IMR-90 (cell line): ENCODE results near the gene IKZF4. TPM values are rescaled to one million over a fixed set of nuclear protein-coding genes. Genes with fewer than 3 reads are reported as not detected.

Experiments used
- ATAC-seq: fragments of 200-7000 bp; cut with Tn5 transposase; 2 replicates; pipeline ENCODE4 v1.9.1; 2020; ENCODE audit warnings: low read depth, mild to moderate bottlenecking, moderate library complexity
- BruUV-seq: library from RNA; stranded (reverse); fragments of 400-500 nt; replicated peaks from 2 replicates; lab custom pipeline; 2021; lab: Mats Ljungman, UMichigan
- CTCF ChIA-PET: fragments of 300-600 bp; formaldehyde crosslinking; extraction: SDS; loops from one replicate; lab custom pipeline; 2021; ENCODE audit warnings: antibody characterized with exemption; lab: Yijun Ruan, JAX
- POLR2A ChIA-PET: fragments of 300-600 bp; sonication (Branson Sonifier 250); formaldehyde crosslinking; loops from one replicate; lab custom pipeline; 2022; ENCODE audit warnings: antibody characterized with exemption; ENCODE audit not compliant: unreplicated experiment; lab: Charles Lee
- DNase-seq: peaks from one replicate; pipeline ENCODE4 v3.0.0; 2013
- H2AFZ ChIP-seq: replicated peaks from 2 replicates; pipeline ENCODE3; 2013; ENCODE audit warnings: low read length, mild to moderate bottlenecking; ENCODE audit not compliant: poor library complexity
- H2AK5ac ChIP-seq: 2 replicates; pipeline ENCODE4 v1.6.1; 2013; ENCODE audit warnings: low read depth, low read length, inconsistent platforms
- H2AK9ac ChIP-seq: replicated peaks from 2 replicates; pipeline ENCODE3; 2013; ENCODE audit warnings: mild to moderate bottlenecking, low read depth, low read length, moderate library complexity; ENCODE audit not compliant: poor library complexity
- H2BK120ac ChIP-seq: 2 replicates; pipeline ENCODE4 v1.6.1; 2013; ENCODE audit warnings: low read depth, low read length, inconsistent platforms
- H2BK15ac ChIP-seq: 3 replicates; pipeline ENCODE4 v1.6.1; 2013; ENCODE audit warnings: low read depth, low read length, inconsistent platforms
- H2BK20ac ChIP-seq: 2 replicates; pipeline ENCODE4 v1.6.1; 2013; ENCODE audit warnings: low read depth, mild to moderate bottlenecking, inconsistent platforms, low read length, moderate library complexity
- H2BK5ac ChIP-seq: 2 replicates; pipeline ENCODE4 v1.6.1; 2013; ENCODE audit warnings: mild to moderate bottlenecking, low read depth, low read length, inconsistent platforms; ENCODE audit not compliant: poor library complexity, severe bottlenecking
- H3K14ac ChIP-seq: replicated peaks from 2 replicates; pipeline ENCODE4 v1.6.1; 2013; ENCODE audit warnings: low read depth, low read length, inconsistent platforms
- H3K18ac ChIP-seq: 2 replicates; pipeline ENCODE4 v1.6.1; 2013; ENCODE audit warnings: low read depth, low read length, control low read depth
- H3K23ac ChIP-seq: 2 replicates; pipeline ENCODE4 v1.6.1; 2013; ENCODE audit warnings: low read depth, low read length, inconsistent platforms
- H3K27ac ChIP-seq: 2 replicates; pipeline ENCODE4 v1.5.1; 2013; ENCODE audit warnings: mild to moderate bottlenecking, control low read depth, low read length; ENCODE audit not compliant: insufficient read depth
- H3K27me3 ChIP-seq: 2 replicates; pipeline ENCODE4 v1.6.1; 2013; ENCODE audit warnings: low read length; ENCODE audit not compliant: control insufficient read depth, insufficient read depth
- H3K36me3 ChIP-seq: 2 replicates; pipeline ENCODE4 v1.6.1; 2013; ENCODE audit warnings: low read length, mixed read lengths; ENCODE audit not compliant: control insufficient read depth, insufficient read depth
- H3K4ac ChIP-seq: 2 replicates; pipeline ENCODE4 v1.6.1; 2013; ENCODE audit warnings: low read depth, low read length, inconsistent platforms
- H3K4me1 ChIP-seq: 2 replicates; pipeline ENCODE4 v1.6.1; 2013; ENCODE audit warnings: low read length, mixed read lengths; ENCODE audit not compliant: control insufficient read depth, insufficient read depth
- H3K4me2 ChIP-seq: 2 replicates; pipeline ENCODE4 v1.6.1; 2013; ENCODE audit warnings: low read depth, mild to moderate bottlenecking, control low read depth, low read length, moderate library complexity
- H3K4me3 ChIP-seq: 2 replicates; pipeline ENCODE4 v1.5.1; 2013; ENCODE audit warnings: low read depth, mild to moderate bottlenecking, control low read depth, low read length, moderate library complexity; ENCODE audit not compliant: insufficient read depth
- H3K56ac ChIP-seq: 2 replicates; pipeline ENCODE4 v1.6.1; 2013; ENCODE audit warnings: low read length, inconsistent platforms; ENCODE audit not compliant: insufficient read depth; ENCODE audit errors: extremely low read depth
- H3K79me1 ChIP-seq, 2 experiments: 2 replicates each; pipeline ENCODE4 v1.6.1; 2013; ENCODE audit warnings: low read length in 2 of 2, inconsistent platforms in 1 of 2, low read depth in 1 of 2
- H3K9ac ChIP-seq: 2 replicates; pipeline ENCODE4 v1.6.1; 2013; ENCODE audit warnings: low read depth, low read length, control low read depth
- H3K9me1 ChIP-seq: 2 replicates; pipeline ENCODE4 v1.6.1; 2013; ENCODE audit warnings: low read length, inconsistent platforms; ENCODE audit not compliant: insufficient read depth
- H3K9me3 ChIP-seq: 2 replicates; pipeline ENCODE4 v1.6.1; 2013; ENCODE audit warnings: low read length; ENCODE audit not compliant: control insufficient read depth, insufficient read depth
- H4K20me1 ChIP-seq: 2 replicates; pipeline ENCODE4 v1.6.1; 2013; ENCODE audit warnings: low read length, inconsistent platforms; ENCODE audit not compliant: insufficient read depth
- H4K5ac ChIP-seq: 2 replicates; pipeline ENCODE4 v1.6.1; 2013; ENCODE audit warnings: mild to moderate bottlenecking, low read depth, low read length, control low read depth
- H4K8ac ChIP-seq, 2 experiments: 2 replicates each; pipeline ENCODE4 v1.6.1; 2013; ENCODE audit warnings: low read depth in 2 of 2, low read length in 2 of 2, control low read depth in 1 of 2, inconsistent platforms in 1 of 2
- H4K91ac ChIP-seq: 2 replicates; pipeline ENCODE4 v1.6.1; 2013; ENCODE audit warnings: low read depth, low read length, inconsistent platforms; ENCODE audit not compliant: insufficient read depth
- BHLHE40 ChIP-seq: fragments of 150-350 bp; IDR thresholded peaks from 2 replicates; pipeline ENCODE4 v1.6.1; 2016; ENCODE audit warnings: mild to moderate bottlenecking, low read depth, low read length
- CEBPB ChIP-seq: IDR thresholded peaks from 2 replicates; pipeline ENCODE4 v1.6.1; 2012; ENCODE audit warnings: low read depth, low read length, improper control_type of control experiment
- CHD1 ChIP-seq: IDR thresholded peaks from 2 replicates; pipeline ENCODE4 v1.6.1; 2012; ENCODE audit warnings: low read depth, low read length, improper control_type of control experiment
- FOS ChIP-seq: fragments of 150-350 bp; IDR thresholded peaks from 2 replicates; pipeline ENCODE4 v1.6.1; 2016; ENCODE audit warnings: low read depth, low read length
- MAFK ChIP-seq: IDR thresholded peaks from 2 replicates; pipeline ENCODE4 v1.6.1; 2012; ENCODE audit warnings: low read depth, low read length, improper control_type of control experiment
- MAZ ChIP-seq: IDR thresholded peaks from 2 replicates; pipeline ENCODE4 v1.6.1; 2012; ENCODE audit warnings: low read depth, mild to moderate bottlenecking, low read length, improper control_type of control experiment, moderate library complexity, borderline replicate concordance
- MXI1 ChIP-seq: IDR thresholded peaks from 2 replicates; pipeline ENCODE4 v1.6.1; 2012; ENCODE audit warnings: low read depth, mild to moderate bottlenecking, low read length, moderate library complexity, borderline replicate concordance
- POLR2A ChIP-seq: IDR thresholded peaks from 2 replicates; pipeline ENCODE4 v1.6.1; 2012; ENCODE audit warnings: mild to moderate bottlenecking, low read depth, low read length
- WGBS, 2 experiments: methylation state at CpG; one replicate each; pipeline versions ENCODE4 v1.1.5 to v1.1.7; 2013; ENCODE audit warnings: missing lambda C conversion rate in 2 of 2; ENCODE audit not compliant: insufficient read length in 1 of 2; ENCODE audit errors: extremely low coverage in 2 of 2; 5-methylcytosine and 5-hydroxymethylcytosine counted together
- dilution Hi-C: fragments of 300-500 bp; cut with HindIII; formaldehyde crosslinking; loops from one replicate; pipeline ENCODE4 v1.14.3; 2018; ENCODE audit warnings: low sequenced_read_pairs; ENCODE audit not compliant: unreplicated experiment
- in situ Hi-C: fragments of 300-500 bp; cut with MboI; formaldehyde crosslinking; loops from 3 replicates; pipeline ENCODE4 v1.14.3; 2019; ENCODE audit warnings: low sequenced_read_pairs, inconsistent platforms, mixed read lengths
- intact Hi-C: fragments of 100-400 bp; cut with micrococcal nuclease; formaldehyde crosslinking; loops from 2 replicates; pipeline ENCODE4 v1.10.0; 2022
- polyA plus RNA-seq, 3 experiments: library from polyadenylated mRNA; depleted of rRNA; stranded (reverse); fragments of >200 nt; gene quantifications; 2 replicates each; pipeline ENCODE4 v1.2.3, GENCODE V29; 2012; ENCODE audit warnings: low replicate concordance in 1 of 3
- total RNA-seq: library from RNA; depleted of rRNA; stranded (reverse); fragments of >200 nt; gene quantifications from 2 replicates; pipeline ENCODE4 v1.2.3, GENCODE V29; 2012
- TF ChIP-seq, protein P1 (sequence below): fragments of 150-350 bp; IDR thresholded peaks from 2 replicates; pipeline ENCODE4 v1.6.1; 2016; ENCODE audit warnings: low read depth, mild to moderate bottlenecking, low read length, moderate library complexity, borderline replicate concordance

The IKZF4 gene
- total and polyA plus RNA-seq, 2 of the 4 experiments (the other 2 are of a cell fraction), result 1.8 to 7.1 TPM

DNA sequence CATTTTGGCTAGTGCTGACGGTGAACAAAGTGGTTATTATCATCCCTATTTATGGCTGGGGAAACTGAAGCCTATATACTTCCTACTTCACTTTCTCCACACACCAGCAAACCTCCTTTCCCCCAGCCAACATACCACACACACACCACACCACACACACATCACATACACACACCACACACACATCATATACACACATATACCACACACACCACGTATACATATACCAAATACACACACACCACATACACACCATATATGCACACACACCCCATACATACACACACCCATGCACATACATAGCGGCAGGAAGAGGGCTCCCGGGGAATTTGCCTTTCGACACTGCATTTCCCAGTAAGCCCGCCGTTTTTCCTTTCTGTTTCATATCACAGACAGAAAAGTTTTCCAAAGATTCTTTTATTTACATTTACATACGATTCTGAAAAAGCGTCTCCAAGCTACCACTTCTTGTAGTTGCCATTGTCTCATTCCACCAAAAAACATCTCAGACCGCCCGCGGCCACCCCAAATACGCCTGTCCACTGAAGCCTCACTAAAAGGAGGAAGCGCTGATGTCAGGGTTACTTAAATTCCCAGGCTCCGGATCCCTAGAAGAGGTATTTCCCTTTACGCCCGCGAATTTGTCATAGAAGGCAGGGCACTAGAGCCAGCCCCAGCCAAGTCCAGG lies 47.8 kb upstream of the IKZF4 start:
- Histone ChIP-seq H3K36me3 (peaks cover 5% of the 10 kb centered on the region), H2AFZ (peak overlapping the region; percentile 69), H3K9me3 (no peaks in the 10 kb centered on the region), H3K56ac (peak overlapping the region; percentile 71), H3K4me3 (peak overlapping the region; percentile 61), H2BK5ac (peak overlapping the region; percentile 98), H4K20me1 (peaks cover 11% of the 10 kb centered on the region; the same call in 1 of the 2 replicates), H3K4me1 (peaks cover 5% of the 10 kb centered on the region), H3K9ac (peak overlapping the region; percentile 85), H4K8ac (peak overlapping the region; percentile 74 to 98), H2AK9ac (peak overlapping the region; percentile 86), H3K4me2 (peak overlapping the region; percentile 91), H2BK120ac (peak overlapping the region; percentile 84), H2AK5ac (peak overlapping the region; percentile 100), H3K27me3 (no peaks in the 10 kb centered on the region), H3K18ac (peak overlapping the region; percentile 58), H3K27ac (peak overlapping the region; percentile 60), H2BK15ac (peak overlapping the region; percentile 99; the same call in 2 of the 3 replicates), H4K91ac (peak overlapping the region; percentile 88), H4K5ac (peak overlapping the region; percentile 58), H3K23ac (peak overlapping the region; percentile 97), H3K4ac (peak overlapping the region; percentile 97), H2BK20ac (peak overlapping the region; percentile 2; the same call in 1 of the 2 replicates), H3K79me1 (peaks cover 12 to 67% of the 10 kb centered on the region in 2 experiments; a peak in 3 of 4 replicates), H3K14ac (peak overlapping the region; percentile 81), H3K9me1 (peaks cover 6% of the 10 kb centered on the region; the same call in 1 of the 2 replicates)
- 3% methylated on average over 5 of the region's 18 CpGs; no CpG with 5 or more reads in 1 of the 2 experiments for WGBS, 2 experiments
- TF ChIP-seq FOS (no peak), CHD1 (0 out of 2 replicates have a peak, but pooled peaks have one; percentile 44), CEBPB (peak; percentile 24; the same call in 1 of the 2 replicates), MXI1 (no peak), MAZ (0 out of 2 replicates have a peak, but pooled peaks have one; percentile 35), BHLHE40 (no peak), MAFK (no peak), POLR2A (peak; percentile 84; the same call in 1 of the 2 replicates)
- TF ChIP-seq, protein P1, sequence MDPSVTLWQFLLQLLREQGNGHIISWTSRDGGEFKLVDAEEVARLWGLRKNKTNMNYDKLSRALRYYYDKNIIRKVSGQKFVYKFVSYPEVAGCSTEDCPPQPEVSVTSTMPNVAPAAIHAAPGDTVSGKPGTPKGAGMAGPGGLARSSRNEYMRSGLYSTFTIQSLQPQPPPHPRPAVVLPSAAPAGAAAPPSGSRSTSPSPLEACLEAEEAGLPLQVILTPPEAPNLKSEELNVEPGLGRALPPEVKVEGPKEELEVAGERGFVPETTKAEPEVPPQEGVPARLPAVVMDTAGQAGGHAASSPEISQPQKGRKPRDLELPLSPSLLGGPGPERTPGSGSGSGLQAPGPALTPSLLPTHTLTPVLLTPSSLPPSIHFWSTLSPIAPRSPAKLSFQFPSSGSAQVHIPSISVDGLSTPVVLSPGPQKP, result no peak
- in situ Hi-C loops, result no loop called here
- intact Hi-C loops, result loop anchor here (1.0 kb wide), 1 partner anchor 235 kb away; no protein-coding TSS in a partner anchor
- ChIA-PET POLR2A (interaction anchor here (1.0 to 1.2 kb wide), 2 partner anchors 9 to 71 kb away, joined by 4 to 13 read pairs; no protein-coding TSS in a partner anchor), CTCF (interaction anchor here (0.6 kb wide), 1 partner anchor 57 kb away, joined by 3 read pairs; no protein-coding TSS in a partner anchor)
- dilution Hi-C loops, result no loop called here
- DNase-seq (peak; percentile 53), ATAC-seq (no peak)
- TSS peak; percentile 66 for BruUV-seq
